Posterior cingulate gyrus (tissue), 11 donors: Measurements from ENCODE around the gene CSDE1.

Experiments used
- DNase-seq, 10 donors: peaks; one replicate each; pipeline versions ENCODE4 v3.0.0 to v3.0.0-alpha.2; 2020 to 2021; ENCODE audit warnings: mixed read lengths in 3 of 10
- intact Hi-C: fragments of 100-400 bp; cut with DNase I; formaldehyde crosslinking; loops from one replicate; pipeline ENCODE4 v1.15.1; 2023

The CSDE1 gene

GRCh38 chr1:114710360-114710759 is 47.4 kb downstream of the CSDE1 start:
- intact Hi-C loops: no loop called here
- DNase-seq: no peak

- no peak for DNase-seq
- intact Hi-C loops: no loop called here
These were observed 50.2 kb downstream of the CSDE1 start for GRCh38 chr1:114707604-114708003.

DNA sequence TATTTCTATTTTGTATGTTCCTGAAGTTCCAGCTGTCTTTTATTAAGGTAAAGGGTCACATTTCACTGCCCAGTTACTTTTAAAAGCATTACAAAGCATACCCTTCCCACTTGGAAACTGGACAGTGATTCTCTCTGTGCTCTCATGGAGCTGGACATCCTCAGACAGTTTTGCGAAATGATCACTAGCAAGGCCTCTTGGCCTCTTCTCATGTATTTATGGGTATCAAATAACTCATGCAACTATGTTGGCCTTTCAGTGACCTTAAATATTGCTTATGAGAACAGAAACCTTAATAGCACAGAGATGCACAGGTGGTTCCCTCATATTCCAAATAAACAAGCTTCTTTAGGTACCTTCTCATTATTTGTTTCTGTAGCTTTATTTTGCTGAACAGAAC is 54.5 kb downstream of the CSDE1 start:
- DNase-seq: no peak
- intact Hi-C loops: no loop called here

- DNase-seq: no peak
- intact Hi-C loops: no loop called here
These were observed 55.0 kb downstream of the CSDE1 start for GRCh38 chr1:114702737-114703136.

- intact Hi-C loops: no loop called here
- DNase-seq: no peak
These were observed 55.9 kb downstream of the CSDE1 start for GRCh38 chr1:114701931-114702330.

- intact Hi-C loops: no loop called here
- no peak for DNase-seq
These were observed 57.7 kb downstream of the CSDE1 start for GRCh38 chr1:114700036-114700600.

- intact Hi-C loops: no loop called here
- no peak for DNase-seq
These were observed 61.0 kb downstream of the CSDE1 start for GRCh38 chr1:114696810-114697209.

DNA sequence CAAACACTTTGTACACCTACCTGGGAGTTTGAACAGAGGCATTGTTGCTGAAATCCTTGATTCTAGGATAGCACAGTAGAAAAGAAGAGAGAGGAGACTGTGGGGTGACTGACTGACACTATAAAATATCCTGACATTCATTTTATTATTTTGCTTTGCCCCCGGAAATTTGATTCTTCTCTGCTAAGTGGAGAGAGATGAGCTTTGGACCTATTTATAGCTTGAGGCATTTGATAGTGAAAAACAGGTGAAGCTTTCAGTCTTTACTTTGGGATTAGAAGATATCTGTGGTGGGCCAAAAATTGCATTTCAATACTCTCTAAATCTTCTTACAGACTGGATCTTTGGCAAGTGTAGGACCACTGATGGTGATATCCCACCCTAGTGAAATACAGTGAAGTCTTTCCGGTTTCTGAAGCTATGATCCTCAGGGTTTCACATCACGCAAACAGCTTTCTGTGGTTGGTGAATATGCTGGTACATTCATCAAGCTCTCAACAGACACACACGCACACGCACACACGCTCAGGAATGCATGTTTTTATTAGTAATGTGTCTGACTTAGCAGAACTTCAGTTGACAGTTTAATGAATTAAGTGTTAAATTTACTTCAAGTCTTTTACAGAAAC is 62.2 kb downstream of the CSDE1 start, which contains the start of gene AMPD1:
AMPD1 (minus strand) TSS at position 117 of the 629 bp plus-strand sequence; CDS start at position 42, 75 bp downstream.
- intact Hi-C loops: no loop called here
- no peak for DNase-seq

DNA sequence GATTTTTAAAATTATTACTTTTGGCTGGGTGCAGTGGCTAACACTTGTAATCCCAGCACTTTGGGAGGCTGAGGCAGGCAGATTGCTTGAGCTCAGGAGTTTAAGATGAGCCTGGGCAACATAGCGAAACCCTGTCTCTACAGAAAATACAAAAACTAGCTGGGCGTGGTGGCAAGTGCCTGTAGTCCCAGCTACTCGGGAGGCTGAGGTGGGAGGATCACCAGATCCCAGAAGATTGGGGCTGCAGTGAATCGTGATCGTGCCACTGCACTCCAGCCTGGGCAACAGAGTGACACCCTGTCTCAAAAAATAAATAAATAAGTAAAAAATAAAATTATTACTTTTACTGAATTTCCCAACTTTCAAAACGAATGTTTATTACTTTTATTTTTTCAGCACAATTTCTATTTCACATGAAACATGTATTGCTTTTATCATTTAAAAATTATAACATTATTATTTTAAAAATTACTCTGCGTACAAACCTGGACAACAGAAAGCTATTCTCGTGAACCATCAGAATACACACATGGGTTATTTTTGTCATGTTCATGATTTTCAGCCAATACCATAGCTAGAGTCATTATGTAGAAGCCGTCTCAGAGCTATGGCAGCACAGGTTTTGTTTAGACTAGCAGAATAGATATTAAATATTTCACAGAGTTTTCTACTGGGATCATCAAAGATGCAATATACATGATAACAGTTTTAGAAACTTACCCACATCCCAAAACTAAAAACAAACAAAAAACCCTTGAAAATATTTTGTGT is 63.1 kb downstream of the CSDE1 start:
- no peak for DNase-seq
- intact Hi-C loops: no loop called here

GRCh38 chr1:114692947-114693346 is 64.8 kb downstream of the CSDE1 start:
- no peak for DNase-seq
- intact Hi-C loops: no loop called here

DNA sequence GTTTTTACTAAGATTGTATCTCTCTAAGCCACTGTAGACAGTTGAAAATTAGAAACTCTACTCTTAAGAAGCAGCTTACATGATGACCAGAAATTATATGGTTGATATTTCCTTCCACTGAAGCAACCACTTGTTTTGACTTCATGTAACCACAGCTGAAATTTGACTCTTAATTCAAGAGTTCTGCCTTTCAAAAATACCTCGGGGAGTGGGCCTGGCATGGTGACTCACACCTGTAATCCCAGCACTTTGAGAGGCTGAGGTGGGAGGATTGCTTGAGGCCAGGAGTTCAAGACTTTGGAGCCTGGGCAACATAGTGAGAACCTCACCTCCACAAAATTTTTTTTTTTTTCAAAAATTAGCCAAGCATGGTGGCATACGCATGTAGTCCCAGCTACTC is 66.7 kb downstream of the CSDE1 start:
- DNase-seq: no peak
- intact Hi-C loops: no loop called here

GRCh38 chr1:114690148-114690547 is 67.6 kb downstream of the CSDE1 start:
- intact Hi-C loops: no loop called here
- DNase-seq: no peak

DNA sequence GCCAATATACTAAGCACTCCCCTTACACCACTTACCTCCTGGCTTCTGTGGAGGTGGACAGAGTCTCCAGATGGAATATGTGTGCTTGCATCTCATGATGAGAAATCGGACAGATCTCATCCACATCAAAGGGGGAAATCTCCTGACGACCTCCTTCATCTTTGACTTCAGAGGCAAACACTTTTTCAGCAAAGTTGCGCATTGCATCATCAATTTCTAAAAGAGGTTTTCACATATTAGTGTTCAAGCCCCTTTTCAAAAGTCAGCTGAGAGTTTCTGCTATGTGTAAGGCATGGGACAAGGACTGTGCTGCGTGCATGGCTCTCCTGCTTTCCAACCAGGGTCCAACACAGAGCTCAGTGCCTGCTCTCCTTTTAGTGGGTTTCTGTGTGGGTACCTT is 69.3 kb downstream of the CSDE1 start:
- DNase-seq: no peak

GRCh38 chr1:114685851-114686250 is 71.9 kb downstream of the CSDE1 start:
- intact Hi-C loops: no loop called here
- DNase-seq: no peak

More for the DNA sequence above, 69.3 kb downstream of the CSDE1 start:
- intact Hi-C loops: no loop called here

- intact Hi-C loops: loop anchor here (10.0 kb wide), 1 partner anchor 93 kb away; the partner anchor contains the start of gene BCAS2
- no peak for DNase-seq
These were observed 80.1 kb downstream of the CSDE1 start for GRCh38 chr1:114677691-114678090.

- no peak for DNase-seq
- intact Hi-C loops: loop anchor here (10.0 kb wide), 1 partner anchor 91 kb away; the partner anchor contains the start of gene BCAS2
These were observed 81.7 kb downstream of the CSDE1 start for GRCh38 chr1:114676115-114676514.

DNA sequence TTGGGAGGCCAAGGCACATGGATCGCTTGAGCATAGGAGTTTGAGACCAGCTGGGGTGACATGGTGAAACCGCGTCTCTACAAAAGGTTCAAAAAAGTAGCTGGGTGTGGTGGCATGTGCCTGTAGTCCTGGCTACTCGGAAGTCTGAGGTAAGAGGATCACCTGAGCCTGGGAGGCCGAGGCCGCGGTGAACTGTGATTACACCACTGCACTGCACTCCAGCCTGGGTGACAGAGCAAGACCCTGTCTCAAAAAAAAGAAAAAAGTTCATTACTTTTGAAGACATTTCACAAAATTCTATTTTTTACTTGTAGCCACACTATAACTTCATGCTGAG is 85.9 kb downstream of the CSDE1 start:
- no peak for DNase-seq
- intact Hi-C loops: loop anchor here (10.0 kb wide), 1 partner anchor 87 kb away; the partner anchor contains the start of gene BCAS2

DNA sequence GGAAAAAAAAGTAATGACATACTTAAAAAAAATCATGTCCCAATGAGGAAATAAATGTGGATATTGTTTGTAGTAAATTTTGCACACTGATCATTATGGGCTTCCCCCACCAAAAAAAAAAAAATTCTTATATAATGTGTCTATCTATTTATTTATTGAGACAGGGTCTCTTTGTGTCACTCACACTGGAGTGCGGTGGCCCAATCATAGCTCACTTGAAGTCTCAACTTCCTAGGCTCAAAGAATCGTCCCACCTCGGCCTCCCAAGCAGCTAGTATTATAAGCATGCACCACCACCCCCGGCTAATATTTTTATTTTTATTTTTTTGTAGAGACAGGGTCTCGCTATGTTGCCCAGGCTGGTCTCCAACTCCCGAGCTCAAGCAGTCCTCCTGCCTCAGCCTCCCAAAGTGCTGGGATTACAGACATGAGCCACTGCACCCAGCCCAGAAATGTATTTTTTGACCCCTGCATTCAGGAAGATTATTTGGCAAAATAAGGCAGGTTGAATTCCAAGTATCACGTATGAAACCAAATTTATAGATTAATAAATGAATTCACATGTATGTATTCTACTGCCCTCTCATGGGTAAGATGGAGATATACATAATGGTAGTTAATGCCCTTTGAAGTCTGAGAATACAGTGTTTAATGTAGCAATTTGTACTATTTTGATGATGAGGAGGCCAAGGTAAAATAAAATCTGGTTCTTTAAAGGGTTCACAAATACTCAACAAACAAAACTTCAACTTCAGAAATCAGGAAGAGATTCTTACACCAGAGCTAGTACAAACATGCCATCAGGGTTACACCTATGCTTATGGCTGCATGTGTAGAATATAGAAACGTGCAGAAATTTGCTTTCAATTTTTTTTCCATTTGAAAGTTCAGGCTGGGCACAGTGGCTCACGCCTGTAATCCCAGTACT is 86.5 kb downstream of the CSDE1 start:
- DNase-seq: no peak
- intact Hi-C loops: loop anchor here (10.0 kb wide), 1 partner anchor 86 kb away; the partner anchor contains the start of gene BCAS2

- DNase-seq: peak; percentile 44 to 96 (median 81)
- intact Hi-C loops: loop anchor here (10.0 kb wide), 1 partner anchor 86 kb away; the partner anchor contains the start of gene BCAS2
These were observed 87.4 kb downstream of the CSDE1 start for GRCh38 chr1:114670083-114671010.
